ENCODE data around the gene SND1. TPM values are rescaled to one million over a fixed set of nuclear protein-coding genes. Genes with fewer than 3 reads are reported as not detected.

Gene SND1
- total and polyA plus RNA-seq, 2 of the 4 experiments (the other 2 are of a cell fraction), result 154 to 294 TPM

GRCh38 chr7:127993987-127994386, 342.0 kb downstream of the SND1 start:
- H2AFZ ChIP-seq (replicated peaks; ENCODE audit: low read length, poor library complexity), result no peak overlapping the region
- peaks cover 43 to 81% of the 10 kb centered on the region in 2 experiments for H3K79me1 ChIP-seq (ENCODE audit: low read depth in 1 of 2, low read length in 2 of 2)
- dilution Hi-C loops (cut with HindIII; ENCODE audit: low sequenced_read_pairs, unreplicated experiment), result no loop called here
- H3K36me3 ChIP-seq (ENCODE audit: control insufficient read depth, insufficient read depth, low read length), result peaks cover 17% of the 10 kb centered on the region
- peaks cover 50% of the 10 kb centered on the region for H4K20me1 ChIP-seq (ENCODE audit: insufficient read depth, low read length)
- no peak overlapping the region for H2BK5ac ChIP-seq (ENCODE audit: low read depth, low read length, poor library complexity, severe bottlenecking)
- no peak overlapping the region for H3K9ac ChIP-seq (ENCODE audit: low read depth, low read length)
- H3K4ac ChIP-seq (ENCODE audit: low read depth, low read length), result no peak overlapping the region
- no peaks in the 10 kb centered on the region for H3K27me3 ChIP-seq (ENCODE audit: control insufficient read depth, insufficient read depth, low read length)
- no peak overlapping the region for H2BK120ac ChIP-seq (ENCODE audit: low read depth, low read length)
- H3K56ac ChIP-seq (ENCODE audit: extremely low read depth, insufficient read depth, low read length), result no peak overlapping the region
- H3K4me2 ChIP-seq (ENCODE audit: low read depth, low read length), result no peak overlapping the region
- CTCF ChIA-PET, result interaction anchor here (1.5 kb wide), 1 partner anchor 20 kb away, joined by 3 read pairs; no protein-coding TSS in a partner anchor
- H4K8ac ChIP-seq (ENCODE audit: low read depth in 2 of 2, low read length in 2 of 2), result no peak overlapping the region
- H3K9me3 ChIP-seq (ENCODE audit: control insufficient read depth, insufficient read depth, low read length), result no peaks in the 10 kb centered on the region
- ATAC-seq (ENCODE audit: low read depth), result no peak
- no peak overlapping the region for H4K91ac ChIP-seq (ENCODE audit: insufficient read depth, low read depth, low read length)
- POLR2A ChIA-PET (ENCODE audit: unreplicated experiment), result no interaction called here
- H2BK20ac ChIP-seq (ENCODE audit: low read depth, low read length), result no peak overlapping the region
- no peak overlapping the region for H2AK5ac ChIP-seq (ENCODE audit: low read depth, low read length)
- H3K14ac ChIP-seq (replicated peaks; ENCODE audit: low read depth, low read length), result no peak overlapping the region
- BruUV-seq (replicated peaks), result no TSS peak
- no peak overlapping the region for H4K5ac ChIP-seq (ENCODE audit: low read depth, low read length)
- H2BK15ac ChIP-seq (ENCODE audit: low read depth, low read length), result no peak overlapping the region
- no peak for TF ChIP-seq RAD21 (IDR thresholded peaks at IDR 0.05; ENCODE audit: low read length)
- TF ChIP-seq SMC3 (IDR thresholded peaks at IDR 0.05; ENCODE audit: low read depth, low read length), result no peak
- TF ChIP-seq USF2 (IDR thresholded peaks at IDR 0.05; ENCODE audit: low read depth, low read length), result no peak
- TF ChIP-seq RFX5 (IDR thresholded peaks at IDR 0.05; ENCODE audit: low read depth, low read length), result no peak
- TF ChIP-seq CHD1 (IDR thresholded peaks at IDR 0.05; ENCODE audit: low read depth, low read length), result no peak
- TF ChIP-seq MAFK (IDR thresholded peaks at IDR 0.05; ENCODE audit: low read depth, low read length), result no peak
- no peak for TF ChIP-seq NFE2L2 (IDR thresholded peaks at IDR 0.05; ENCODE audit: low read depth, low read length)
- H2AK9ac ChIP-seq (replicated peaks; ENCODE audit: low read depth, low read length, poor library complexity), result no peak overlapping the region
- H3K9me1 ChIP-seq (ENCODE audit: insufficient read depth, low read length), result peaks cover 32% of the 10 kb centered on the region
- peaks cover 15% of the 10 kb centered on the region for H3K4me1 ChIP-seq (ENCODE audit: control insufficient read depth, insufficient read depth, low read length)
- DNase-seq, result no peak
- 100% methylated on average over 1 of the region's 5 CpGs; no CpG with 5 or more reads in 1 of the 2 experiments for WGBS, 2 experiments (ENCODE audit: extremely low coverage in 2 of 2, insufficient read length in 1 of 2)
- in situ Hi-C loops (cut with MboI; ENCODE audit: low sequenced_read_pairs), result no loop called here
- intact Hi-C loops (cut with micrococcal nuclease), result no loop called here
- no peak overlapping the region for H3K27ac ChIP-seq (ENCODE audit: insufficient read depth, low read length)
- no peak overlapping the region for H3K18ac ChIP-seq (ENCODE audit: low read depth, low read length)
- H3K4me3 ChIP-seq (ENCODE audit: insufficient read depth, low read depth, low read length), result no peak overlapping the region
- H3K23ac ChIP-seq (ENCODE audit: low read depth, low read length), result no peak overlapping the region
